Activated CD4-positive, alpha-beta T cell treated with anti-CD3 and anti-CD28 coated beads for 36 hours (primary cell): Measurements from ENCODE around the gene TJP3. TPM values are rescaled to one million over a fixed set of nuclear protein-coding genes. Genes with fewer than 3 reads are reported as not detected.

ENCODE experiments used
- ATAC-seq: fragments of 200-7000 bp; cut with Tn5 transposase; one replicate; pipeline ENCODE4 v1.10.0; 2021; ENCODE audit warnings: mild to moderate bottlenecking, moderate library complexity
- CTCF ChIA-PET: fragments of 350-600 bp; sonication (Branson Sonifier 250); formaldehyde crosslinking; loops from one replicate; lab custom pipeline; 2021; ENCODE audit warnings: antibody characterized with exemption; lab: Charles Lee
- POLR2A ChIA-PET: fragments of 350-600 bp; sonication (Branson Sonifier 250); formaldehyde crosslinking; loops from one replicate; lab custom pipeline; 2021; ENCODE audit warnings: antibody characterized with exemption, inconsistent platforms; lab: Charles Lee
- DNase-seq: peaks from one replicate; pipeline ENCODE4 v3.0.0-alpha.2; 2020
- H3K27ac Mint-ChIP-seq: one replicate; pipeline ENCODE4 v1.8.0; 2021; ENCODE audit warnings: mixed read lengths
- H3K27me3 Mint-ChIP-seq: one replicate; pipeline ENCODE4 v1.8.0; 2021; ENCODE audit warnings: mixed read lengths
- H3K36me3 Mint-ChIP-seq: one replicate; pipeline ENCODE4 v1.8.0; 2021; ENCODE audit warnings: low read depth, mixed read lengths
- H3K4me1 Mint-ChIP-seq: one replicate; pipeline ENCODE4 v1.8.0; 2021; ENCODE audit warnings: mixed read lengths
- H3K4me3 Mint-ChIP-seq: one replicate; pipeline ENCODE4 v1.8.0; 2021; ENCODE audit warnings: mild to moderate bottlenecking, moderate library complexity, mixed read lengths
- H3K9me3 Mint-ChIP-seq: one replicate; pipeline ENCODE4 v1.8.0; 2021; ENCODE audit warnings: low read depth, mixed read lengths
- intact Hi-C, 2 experiments: fragments of 100-400 bp; cut with DNase I in 1 of 2; cut with micrococcal nuclease in 1 of 2; formaldehyde crosslinking; loops; one replicate each; pipeline versions ENCODE4 v1.14.2 to v1.15.1; 2022 to 2024; cut with DNase I, micrococcal nuclease
- total RNA-seq, 2 experiments: library from RNA; stranded (reverse); gene quantifications; one replicate each; pipeline ENCODE4 v1.2.3, GENCODE V29; 2021

Gene TJP3
- total RNA-seq, 2 experiments from 2014 or later, result 1.0 to 2.7 TPM

GRCh38 chr19:3796358-3796757 is 88.2 kb downstream of the TJP3 start:
- intact Hi-C loops, result no loop called here
- no peak for ATAC-seq
- no peak for DNase-seq
- peaks cover 9% of the 10 kb centered on the region for H3K9me3 Mint-ChIP-seq
- no peaks in the 10 kb centered on the region for H3K27me3 Mint-ChIP-seq
- H3K4me3 Mint-ChIP-seq, result no peak overlapping the region
- ChIA-PET CTCF (interaction anchor here (1.0 to 1.5 kb wide), 4 partner anchors 16 to 77 kb away, joined by 3 to 6 read pairs (median 4); partner anchors contain the start of gene MRPL54), POLR2A (no interaction called here)
- H3K4me1 Mint-ChIP-seq, result peaks cover 18% of the 10 kb centered on the region
- H3K27ac Mint-ChIP-seq, result no peak overlapping the region
- H3K36me3 Mint-ChIP-seq, result no peaks in the 10 kb centered on the region

GRCh38 chr19:3798137-3798536 is 90.0 kb downstream of the TJP3 start:
- DNase-seq (peak; percentile 50), ATAC-seq (peak; percentile 65)
- intact Hi-C loops, result loop anchor here in 1 of 2 experiments (2.0 kb wide), 1 partner anchor 15 kb away; no protein-coding TSS in a partner anchor
- Mint-ChIP-seq H3K36me3 (no peaks in the 10 kb centered on the region), H3K4me1 (peaks cover 22% of the 10 kb centered on the region), H3K27ac (peak overlapping the region; percentile 58), H3K4me3 (no peak overlapping the region), H3K9me3 (peaks cover 9% of the 10 kb centered on the region), H3K27me3 (no peaks in the 10 kb centered on the region)
- CTCF ChIA-PET, result interaction anchor here (0.8 to 1.1 kb wide), 3 partner anchors 20 to 24 kb away, joined by 3 to 6 read pairs (median 4); no protein-coding TSS in a partner anchor
- POLR2A ChIA-PET, result no interaction called here

Other genes starting within 250 kb of the TJP3 start
- gene SMIM24, start 227.9 kb upstream of the TJP3 start, total RNA-seq, result under 1 TPM in 1 of 2 experiments, not detected in 1; 0.49 TPM
- not detected for gene SMIM44, start 224.9 kb upstream of the TJP3 start, total RNA-seq
- gene DOHH, start 207.7 kb upstream of the TJP3 start, total RNA-seq, result 10 to 100 TPM in 1 of 2 experiments, 1 to 10 TPM in 1; 9.6 to 15.4 TPM
- gene FZR1, start 202.1 kb upstream of the TJP3 start, total RNA-seq, result 10 to 100 TPM; 40.8 to 50.7 TPM
- 1 to 10 TPM; 1.4 to 2.5 TPM for gene TEKTIP1, start 169.2 kb upstream of the TJP3 start, total RNA-seq
- 10 to 100 TPM; 44.7 to 46.7 TPM for gene MFSD12, start 150.8 kb upstream of the TJP3 start, total RNA-seq
- gene HMG20B, start 135.4 kb upstream of the TJP3 start, total RNA-seq, result 10 to 100 TPM; 59.5 to 62.5 TPM
- gene GIPC3, start 122.9 kb upstream of the TJP3 start, total RNA-seq, result under 1 TPM; 0.48 to 0.51 TPM
- gene TBXA2R, start 101.5 kb upstream of the TJP3 start, total RNA-seq, result under 1 TPM; 0.64 to 0.72 TPM
- gene CACTIN, start 81.6 kb upstream of the TJP3 start, total RNA-seq, result 10 to 100 TPM; 28.0 to 33.6 TPM
- 10 to 100 TPM; 14.6 to 15.3 TPM for gene PIP5K1C, start 7.9 kb upstream of the TJP3 start, total RNA-seq
- 10 to 100 TPM; 29.8 to 37.1 TPM for gene APBA3, start 53.3 kb downstream of the TJP3 start, total RNA-seq
- gene MRPL54, start 54.3 kb downstream of the TJP3 start, total RNA-seq, result 10 to 100 TPM; 54.8 to 63.9 TPM
- gene RAX2, start 63.8 kb downstream of the TJP3 start, total RNA-seq, result not detected
- gene MATK, start 78.0 kb downstream of the TJP3 start, total RNA-seq, result 10 to 100 TPM; 24.3 to 30.1 TPM
- gene ZFR2, start 160.7 kb downstream of the TJP3 start, total RNA-seq, result under 1 TPM; 0.23 to 0.51 TPM
- under 1 TPM in 1 of 2 experiments, not detected in 1; 0.07 TPM for gene ATCAY, start 172.3 kb downstream of the TJP3 start, total RNA-seq
- not detected for gene NMRK2, start 224.7 kb downstream of the TJP3 start, total RNA-seq